Measurements from ENCODE around the gene NARS2.
"Not testable (repeated sequence)": the region's sequence is repeated elsewhere in the genome, so short reads cannot be mapped to it uniquely, and the experiment has no call there.

NARS2 gene

GRCh38 chr11:78542007-78542406, 32.7 kb downstream of the NARS2 start:
- DNase-seq (ENCODE audit: low read depth, low spot score): no peak

- DNase-seq (ENCODE audit: low read depth, low spot score): no peak
Measured at GRCh38 chr11:78541537-78541936, 33.1 kb downstream of the NARS2 start.

- no peak for DNase-seq (ENCODE audit: low read depth, low spot score)
Measured at GRCh38 chr11:78540256-78540655, 34.4 kb downstream of the NARS2 start.

- no peak for DNase-seq (ENCODE audit: low read depth, low spot score)
Measured at GRCh38 chr11:78539506-78539905, 35.2 kb downstream of the NARS2 start.

GRCh38 chr11:78536933-78537332, 37.7 kb downstream of the NARS2 start:
- DNase-seq (ENCODE audit: low read depth, low spot score): no peak

- DNase-seq (ENCODE audit: low read depth, low spot score): no peak
Measured at GRCh38 chr11:78535920-78536319, 38.7 kb downstream of the NARS2 start.

GRCh38 chr11:78535027-78535426, 39.6 kb downstream of the NARS2 start:
- no peak for DNase-seq (ENCODE audit: low read depth, low spot score)

- no peak for DNase-seq (ENCODE audit: low read depth, low spot score)
Measured at GRCh38 chr11:78533399-78533798, 41.3 kb downstream of the NARS2 start.

- DNase-seq (ENCODE audit: low read depth, low spot score): no peak
Measured at GRCh38 chr11:78532991-78533390, 41.7 kb downstream of the NARS2 start.

GRCh38 chr11:78526497-78527146, 48.0 kb downstream of the NARS2 start:
- DNase-seq (ENCODE audit: low read depth, low spot score): no peak

GRCh38 chr11:78525720-78526119, 48.9 kb downstream of the NARS2 start:
- no peak for DNase-seq (ENCODE audit: low read depth, low spot score)

GRCh38 chr11:78520230-78520629, 54.4 kb downstream of the NARS2 start:
- DNase-seq (ENCODE audit: low read depth, low spot score): no peak

- DNase-seq (ENCODE audit: low read depth, low spot score): no peak
Measured at GRCh38 chr11:78516281-78516680, 58.4 kb downstream of the NARS2 start.

GRCh38 chr11:78514922-78515502, 59.7 kb downstream of the NARS2 start:
- peak; percentile 33 for DNase-seq (ENCODE audit: low read depth, low spot score)

GRCh38 chr11:78513085-78513484, 61.6 kb downstream of the NARS2 start:
- DNase-seq (ENCODE audit: low read depth, low spot score): not testable (repeated sequence)

GRCh38 chr11:78510597-78510996, 64.1 kb downstream of the NARS2 start:
- no peak for DNase-seq (ENCODE audit: low read depth, low spot score)

- no peak for DNase-seq (ENCODE audit: low read depth, low spot score)
Measured at GRCh38 chr11:78510025-78510596, 64.6 kb downstream of the NARS2 start.

GRCh38 chr11:78504708-78505107, 70.0 kb downstream of the NARS2 start:
- DNase-seq (ENCODE audit: low read depth, low spot score): no peak

- DNase-seq (ENCODE audit: low read depth, low spot score): no peak
Measured at GRCh38 chr11:78504181-78504580, 70.5 kb downstream of the NARS2 start.

GRCh38 chr11:78499971-78500370, 74.7 kb downstream of the NARS2 start:
- DNase-seq (ENCODE audit: low read depth, low spot score): no peak

- no peak for DNase-seq (ENCODE audit: low read depth, low spot score)
Measured at GRCh38 chr11:78497293-78497692, 77.4 kb downstream of the NARS2 start.

- no peak for DNase-seq (ENCODE audit: low read depth, low spot score)
Measured at GRCh38 chr11:78493413-78493975, 81.2 kb downstream of the NARS2 start.

- no peak for DNase-seq (ENCODE audit: low read depth, low spot score)
Measured at GRCh38 chr11:78492973-78493372, 81.7 kb downstream of the NARS2 start.

Measured in ELF-1 (cell line).